H4 (cell line): ENCODE data around the gene RNLS. TPM values are rescaled to one million over a fixed set of nuclear protein-coding genes. Genes with fewer than 3 reads are reported as not detected.

Experiments used
- DNase-seq: peaks from one replicate; pipeline ENCODE4 v3.0.0-alpha.2; 2015; ENCODE audit warnings: low spot score
- total RNA-seq: library from RNA; depleted of rRNA; stranded (reverse); fragments of >200 nt; shearing (Covaris generic); gene quantifications from 2 replicates; pipeline ENCODE4 v1.2.3, GENCODE V29; 2014

RNLS gene
- total RNA-seq, 1 experiment from 2014 or later = 0.35 TPM

GRCh38 chr10:88431103-88431502 is 152.0 kb downstream of the RNLS start:
- DNase-seq = no peak

GRCh38 chr10:88428976-88429375 is 154.1 kb downstream of the RNLS start:
- DNase-seq = no peak

- DNase-seq = no peak
Observed at GRCh38 chr10:88428442-88428841, 154.7 kb downstream of the RNLS start.

GRCh38 chr10:88427024-88427423 is 156.1 kb downstream of the RNLS start:
- no peak for DNase-seq

GRCh38 chr10:88424881-88425280 is 158.2 kb downstream of the RNLS start:
- DNase-seq = no peak

- no peak for DNase-seq
Observed at GRCh38 chr10:88423732-88424131, 159.4 kb downstream of the RNLS start.

GRCh38 chr10:88421590-88421989 is 161.5 kb downstream of the RNLS start:
- no peak for DNase-seq

- DNase-seq = no peak
Observed at GRCh38 chr10:88418871-88419270, 164.2 kb downstream of the RNLS start.

- no peak for DNase-seq
Observed at GRCh38 chr10:88417387-88418030, 165.6 kb downstream of the RNLS start.

GRCh38 chr10:88416801-88417200 is 166.3 kb downstream of the RNLS start:
- no peak for DNase-seq

- no peak for DNase-seq
Observed at GRCh38 chr10:88415533-88416130, 167.5 kb downstream of the RNLS start.

- no peak for DNase-seq
Observed at GRCh38 chr10:88413412-88413811, 169.7 kb downstream of the RNLS start.

GRCh38 chr10:88411772-88412349 is 171.3 kb downstream of the RNLS start:
- DNase-seq = no peak

- no peak for DNase-seq
Observed at GRCh38 chr10:88409824-88410223, 173.3 kb downstream of the RNLS start.

GRCh38 chr10:88409236-88409635 is 173.9 kb downstream of the RNLS start:
- no peak for DNase-seq

- no peak for DNase-seq
Observed at GRCh38 chr10:88408096-88408495, 175.0 kb downstream of the RNLS start.

- DNase-seq = no peak
Observed at GRCh38 chr10:88404133-88404532, 179.0 kb downstream of the RNLS start.

- DNase-seq = no peak
Observed at GRCh38 chr10:88401671-88402347, 181.3 kb downstream of the RNLS start.

GRCh38 chr10:88399240-88399639 is 183.9 kb downstream of the RNLS start:
- no peak for DNase-seq

GRCh38 chr10:88395677-88396076 is 187.4 kb downstream of the RNLS start:
- DNase-seq = peak; percentile 19

- DNase-seq = no peak
Observed at GRCh38 chr10:88392222-88392621, 190.9 kb downstream of the RNLS start.

- no peak for DNase-seq
Observed at GRCh38 chr10:88390041-88390440, 193.1 kb downstream of the RNLS start.

GRCh38 chr10:88389456-88389855 is 193.7 kb downstream of the RNLS start:
- DNase-seq = no peak
